HepG2 (cell line): ENCODE measurements around the gene TAF6. TPM values are rescaled to one million over a fixed set of nuclear protein-coding genes. Genes with fewer than 3 reads are reported as not detected.
A peak's percentile ranks its signal among the peaks of the same experiment; 100 is the strongest.

Experiments used
- ATAC-seq: fragments of 200-7000 bp; cut with Tn5 transposase; 3 replicates; pipeline ENCODE4 v1.9.1; 2020; ENCODE audit warnings: mild to moderate bottlenecking, moderate library complexity
- BruUV-seq: library from RNA; stranded (reverse); fragments of 400-500 nt; replicated peaks from 2 replicates; lab custom pipeline; 2021; lab: Mats Ljungman, UMichigan
- CTCF ChIA-PET: fragments of 300-600 bp; formaldehyde crosslinking; extraction: SDS; loops from one replicate; lab custom pipeline; 2021; ENCODE audit warnings: low total read pairs, inconsistent platforms, low intra/inter-chr PET ratio; lab: Yijun Ruan, JAX
- POLR2A ChIA-PET: fragments of 350-600 bp; sonication (Branson Sonifier 250); formaldehyde crosslinking; loops from one replicate; lab custom pipeline; 2020; ENCODE audit warnings: antibody characterized with exemption, inconsistent platforms; lab: Yijun Ruan, JAX
- DNase-seq: peaks from one replicate; pipeline ENCODE4 v3.0.0-alpha.2; 2015; ENCODE audit warnings: low spot score
- FAIRE-seq: peaks from 3 replicates; lab custom pipeline; 2011; peaks lifted over from hg19 to GRCh38; lab: Jason Lieb, UNC
- H2AFZ ChIP-seq: one replicate; pipeline ENCODE4 v1.6.1; 2011; ENCODE audit warnings: low read length, inconsistent platforms
- H3K27ac ChIP-seq: fragments of 300-600 bp; 3 replicates; pipeline ENCODE4 v1.8.0; 2011; ENCODE audit warnings: mixed run types, mild to moderate bottlenecking, mixed read lengths, low read length, inconsistent platforms; ENCODE audit not compliant: insufficient read depth; ENCODE audit errors: extremely low read length
- H3K27me3 ChIP-seq, 2 experiments: fragments of 200-600 bp in 1 of 2; 2 replicates in 1 of 2; 3 replicates in 1 of 2; pipeline versions ENCODE4 v1.6.0 to v1.8.0; 2011; ENCODE audit warnings: low read length in 2 of 2, mild to moderate bottlenecking in 2 of 2, moderate library complexity in 2 of 2, inconsistent platforms in 1 of 2; ENCODE audit not compliant: insufficient read depth in 2 of 2, control insufficient read depth in 1 of 2
- H3K36me3 ChIP-seq, 2 experiments: fragments of 200-600 bp in 1 of 2; replicated peaks in 1 of 2; 2 replicates in 1 of 2; 3 replicates in 1 of 2; pipeline versions ENCODE4 v1.5.1 to v1.8.0; 2011; ENCODE audit warnings: low read length in 2 of 2, inconsistent platforms in 1 of 2; ENCODE audit not compliant: insufficient read depth in 2 of 2, control insufficient read depth in 1 of 2
- H3K4me1 ChIP-seq: 2 replicates; pipeline ENCODE4 v1.5.1; 2012; ENCODE audit warnings: low read length, inconsistent platforms; ENCODE audit not compliant: insufficient read depth
- H3K4me2 ChIP-seq: 2 replicates; pipeline ENCODE4 v1.6.0; 2011; ENCODE audit warnings: low read depth, low read length, inconsistent platforms
- H3K4me3 ChIP-seq, 3 experiments: fragments of 200-600 bp in 1 of 3; sonication (generic), shearing (Covaris generic) in 1 of 3; replicated peaks in 1 of 3; 2 replicates each; pipeline ENCODE4 v1.5.1; 2011 to 2016; ENCODE audit warnings: low read length in 3 of 3, inconsistent platforms in 2 of 3, low read depth in 2 of 3, mild to moderate bottlenecking in 2 of 3, control low read depth in 1 of 3, mixed read lengths in 1 of 3; ENCODE audit not compliant: insufficient read depth in 1 of 3
- H3K79me2 ChIP-seq: one replicate; pipeline ENCODE4 v1.6.1; 2011; ENCODE audit warnings: low read length, inconsistent platforms; ENCODE audit not compliant: insufficient read depth
- H3K9ac ChIP-seq: 2 replicates; pipeline ENCODE4 v1.6.0; 2011; ENCODE audit warnings: mild to moderate bottlenecking, low read depth, low read length, inconsistent platforms; ENCODE audit not compliant: insufficient read depth
- H3K9me3 ChIP-seq: 2 replicates; pipeline ENCODE4 v1.5.1; 2012; ENCODE audit warnings: mild to moderate bottlenecking, low read length
- H4K20me1 ChIP-seq: 2 replicates; pipeline ENCODE4 v1.6.0; 2011; ENCODE audit warnings: inconsistent platforms, mild to moderate bottlenecking, low read length, moderate library complexity; ENCODE audit not compliant: insufficient read depth
- ARID2 ChIP-seq: sonication (generic); formaldehyde crosslinking; IDR thresholded peaks from 2 replicates; pipeline ENCODE4 v1.8.1; 2022; ENCODE audit warnings: mild to moderate bottlenecking, missing genetic modification reagents, borderline replicate concordance
- EHMT2 ChIP-seq: fragments of 200-600 bp; sonication (generic); IDR thresholded peaks from 2 replicates; pipeline ENCODE4 v1.7.0; 2017; ENCODE audit warnings: antibody characterized with exemption, low read depth, low read length, borderline replicate concordance
- FOXP4 ChIP-seq: sonication (generic); formaldehyde crosslinking; IDR thresholded peaks from 2 replicates; pipeline ENCODE4 v1.4.0; 2020; ENCODE audit warnings: missing genetic modification reagents
- HIVEP1 ChIP-seq: sonication (generic); formaldehyde crosslinking; IDR thresholded peaks from 2 replicates; pipeline ENCODE4 v1.4.0; 2020; ENCODE audit warnings: mild to moderate bottlenecking, missing genetic modification reagents
- KDM4B ChIP-seq: sonication (generic); formaldehyde crosslinking; IDR thresholded peaks from 2 replicates; pipeline ENCODE4 v1.4.0; 2020; ENCODE audit warnings: missing genetic modification reagents
- KMT2B ChIP-seq: IDR thresholded peaks from 2 replicates; pipeline ENCODE4 v1.6.1; 2016; ENCODE audit warnings: missing genetic modification reagents, missing compliant biosample characterization
- NFYB ChIP-seq: sonication (generic); formaldehyde crosslinking; IDR thresholded peaks from 2 replicates; pipeline ENCODE4 v1.4.0; 2020; ENCODE audit warnings: missing genetic modification reagents
- TCF12 ChIP-seq, 2 experiments: fragments of 450-650 bp in 1 of 2; sonication (generic) in 1 of 2; formaldehyde crosslinking in 1 of 2; IDR thresholded peaks; 2 replicates each; pipeline versions ENCODE4 v1.6.1 to v1.8.0; 2017 to 2022; ENCODE audit warnings: antibody characterized with exemption in 1 of 2, mild to moderate bottlenecking in 1 of 2, missing genetic modification reagents in 1 of 2, moderate library complexity in 1 of 2
- TEAD3 ChIP-seq: optimal IDR thresholded peaks from 2 replicates; pipeline ENCODE3; 2016; ENCODE audit warnings: borderline replicate concordance
- ZMYM4 ChIP-seq: sonication (generic); formaldehyde crosslinking; IDR thresholded peaks from 2 replicates; pipeline ENCODE4 v1.8.1; 2023; ENCODE audit warnings: mild to moderate bottlenecking, missing genetic modification reagents
- ZNF232 ChIP-seq: sonication (generic); formaldehyde crosslinking; IDR thresholded peaks from 2 replicates; pipeline ENCODE4 v1.4.0; 2020; ENCODE audit warnings: missing genetic modification reagents, borderline replicate concordance
- ZNF331 ChIP-seq: sonication (generic); formaldehyde crosslinking; IDR thresholded peaks from 2 replicates; pipeline ENCODE4 v1.4.0; 2020; ENCODE audit warnings: missing genetic modification reagents
- ZNF550 ChIP-seq: sonication (generic); formaldehyde crosslinking; IDR thresholded peaks from 2 replicates; pipeline ENCODE4 v1.4.0; 2020; ENCODE audit warnings: mild to moderate bottlenecking, missing genetic modification reagents, borderline replicate concordance
- ZNF678 ChIP-seq: sonication (generic); formaldehyde crosslinking; IDR thresholded peaks from 2 replicates; pipeline ENCODE4 v1.4.0; 2020; ENCODE audit warnings: mild to moderate bottlenecking, missing genetic modification reagents
- ZSCAN5A ChIP-seq: sonication (generic); formaldehyde crosslinking; IDR thresholded peaks from 2 replicates; pipeline ENCODE4 v1.8.0; 2022; ENCODE audit warnings: mild to moderate bottlenecking, missing genetic modification reagents, borderline replicate concordance
- WGBS: methylation state at CpG from one replicate; pipeline ENCODE4 v1.1.6; 2017; ENCODE audit warnings: low lambda C conversion rate; 5-methylcytosine and 5-hydroxymethylcytosine counted together
- in situ Hi-C: cut with HindIII; loops from 2 replicates; pipeline ENCODE4 v1.10.0; 2017; ENCODE audit warnings: low pct_unique_long_range_greater_than_20kb; ENCODE audit not compliant: extremely low pct_ligation_motif_present
- intact Hi-C: fragments of 100-400 bp; cut with micrococcal nuclease; formaldehyde crosslinking; loops from one replicate; pipeline ENCODE4 v1.10.0; 2022; ENCODE audit not compliant: unreplicated experiment
- polyA plus RNA-seq, 8 experiments: library from polyadenylated mRNA; depleted of rRNA in 3 of 8; stranded (reverse) in 7 of 8; unstranded in 1 of 8; fragments of >200 nt; fragmentation: Illumina TruSeq in 4 of 8; extraction: Trizol in 4 of 8; gene quantifications; 2 replicates each; pipeline versions ENCODE4 v1.2.1 to v1.2.3, GENCODE V29; 2011 to 2016; ENCODE audit warnings: low read depth in 4 of 8, missing spikeins in 1 of 8, mixed read lengths in 1 of 8; ENCODE audit not compliant: insufficient read depth in 1 of 8
- total RNA-seq, 5 experiments: library from RNA; depleted of rRNA; stranded (reverse); fragments of >200 nt; fragmentation: Illumina TruSeq; extraction: Trizol; gene quantifications; 2 replicates each; pipeline ENCODE4 v1.2.3, GENCODE V29; 2016; ENCODE audit warnings: low read depth in 1 of 5
- TF ChIP-seq, protein P1 (sequence below): sonication (generic); formaldehyde crosslinking; IDR thresholded peaks from 2 replicates; pipeline ENCODE4 v1.4.0; 2020; ENCODE audit warnings: mild to moderate bottlenecking, low read depth, missing genetic modification reagents

TAF6 gene
- total and polyA plus RNA-seq, 2 of the 13 experiments (the other 11 are each of a cell fraction or from before 2014, with no cell fraction given), result 12.9 to 18.8 TPM

GRCh38 chr7:100158229-100159098 lies 39.3 kb upstream of the TAF6 start, which contains the start of gene TRAPPC14:
TSS of gene TRAPPC14 (minus strand) at chr7:100158723. CDS start at chr7:100158499, 224 bp downstream.
- DNase-seq (peak; percentile 75), ATAC-seq (peak; percentile 83), FAIRE-seq (peak; percentile 37)
- H3K27me3 ChIP-seq, result peaks cover 3 to 13% of the 10 kb centered on the region in 2 experiments; a peak in 2 of 5 replicates
- peak within 1 kb of the TSS; percentile 90 to 99 (median 92) for H3K4me3 ChIP-seq
- no peaks in the 10 kb centered on the region for H3K9me3 ChIP-seq
- peaks cover 55% of the 10 kb centered on the region for H3K4me1 ChIP-seq
- 4% methylated on average over 48 of the region's 87 CpGs for WGBS
- H3K9ac ChIP-seq, result peak within 1 kb of the TSS; percentile 90
- in situ Hi-C loops, result no loop called here
- no peaks in the 10 kb centered on the region for H3K79me2 ChIP-seq
- peaks cover 6 to 24% of the 10 kb centered on the region in 2 experiments for H3K36me3 ChIP-seq
- H3K4me2 ChIP-seq, result peak within 1 kb of the TSS; percentile 75
- intact Hi-C loops, result no loop called here
- peaks cover 6% of the 10 kb centered on the region; the same call in 1 of the 2 replicates for H4K20me1 ChIP-seq
- no peak within 1 kb of the TSS for H2AFZ ChIP-seq
- BruUV-seq, result no TSS peak
- CTCF ChIA-PET, result no interaction called here
- H3K27ac ChIP-seq, result peak within 1 kb of the TSS; percentile 80
- POLR2A ChIA-PET, result interaction anchor here (0.9 to 2.1 kb wide), 4 partner anchors 10 to 58 kb away, joined by 3 to 25 read pairs (median 7); partner anchors contain the start of gene LAMTOR4
- TF ChIP-seq ARID2 (CRISPR knock-in tag) (peak; percentile 50; the same call in 1 of the 2 replicates), EHMT2 (no peak), ZNF550 (CRISPR knock-in tag) (no peak), ZMYM4 (CRISPR knock-in tag) (no peak; the same call in 1 of the 2 replicates), ZSCAN5A (no peak), KDM4B (peak; percentile 76; the same call in 1 of the 2 replicates), TEAD3 (peak; percentile 86), ZNF232 (no peak), ZNF331 (peak; percentile 58; the same call in 1 of the 2 replicates), TCF12 (IDR thresholded peaks at IDR 0.05) (no peak), TCF12 (CRISPR knock-in tag; IDR thresholded peaks at IDR 0.05) (0 out of 2 replicates have a peak, but pooled peaks have one; percentile 48), NFYB (CRISPR knock-in tag) (no peak), ZNF678 (CRISPR knock-in tag) (0 out of 2 replicates have a peak, but pooled peaks have one; percentile 39), KMT2B (CRISPR knock-in tag) (peak; percentile 59; the same call in 1 of the 2 replicates), FOXP4 (peak; percentile 21; the same call in 1 of the 2 replicates), HIVEP1 (CRISPR knock-in tag) (peak; percentile 32; the same call in 1 of the 2 replicates)
- TF ChIP-seq, protein P1, sequence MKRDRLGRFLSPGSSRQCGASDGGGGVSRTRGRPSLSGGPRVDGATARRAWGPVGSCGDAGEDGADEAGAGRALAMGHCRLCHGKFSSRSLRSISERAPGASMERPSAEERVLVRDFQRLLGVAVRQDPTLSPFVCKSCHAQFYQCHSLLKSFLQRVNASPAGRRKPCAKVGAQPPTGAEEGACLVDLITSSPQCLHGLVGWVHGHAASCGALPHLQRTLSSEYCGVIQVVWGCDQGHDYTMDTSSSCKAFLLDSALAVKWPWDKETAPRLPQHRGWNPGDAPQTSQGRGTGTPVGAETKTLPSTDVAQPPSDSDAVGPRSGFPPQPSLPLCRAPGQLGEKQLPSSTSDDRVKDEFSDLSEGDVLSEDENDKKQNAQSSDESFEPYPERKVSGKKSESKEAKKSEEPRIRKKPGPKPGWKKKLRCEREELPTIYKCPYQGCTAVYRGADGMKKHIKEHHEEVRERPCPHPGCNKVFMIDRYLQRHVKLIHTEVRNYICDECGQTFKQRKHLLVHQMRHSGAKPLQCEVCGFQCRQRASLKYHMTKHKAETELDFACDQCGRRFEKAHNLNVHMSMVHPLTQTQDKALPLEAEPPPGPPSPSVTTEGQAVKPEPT (CRISPR knock-in tag), result 0 out of 2 replicates have a peak, but pooled peaks have one; percentile 74
